NCI-H748 (cell line): ENCODE results near the gene PDE4DIP.
"Not testable (repeated sequence)": the region's sequence is repeated elsewhere in the genome, so short reads cannot be mapped to it uniquely, and the experiment has no call there.

Experiments
- DNase-seq: peaks from one replicate; lab custom pipeline; 2025; ENCODE audit not compliant: unreplicated experiment; lab: John Stamatoyannopoulos, UW

Gene PDE4DIP

GRCh38 chr1:148969126-148969525, 124.9 kb downstream of the PDE4DIP start:
- DNase-seq, result not testable (repeated sequence)

GRCh38 chr1:148975453-148975852, 131.2 kb downstream of the PDE4DIP start:
- not testable (repeated sequence) for DNase-seq

- not testable (repeated sequence) for DNase-seq
These were observed 131.8 kb downstream of the PDE4DIP start for GRCh38 chr1:148975866-148976537.

GRCh38 chr1:148977785-148978184, 133.6 kb downstream of the PDE4DIP start:
- DNase-seq, result not testable (repeated sequence)

- not testable (repeated sequence) for DNase-seq
These were observed 145.2 kb downstream of the PDE4DIP start for GRCh38 chr1:148989378-148989777.

- DNase-seq, result not testable (repeated sequence)
These were observed 146.1 kb downstream of the PDE4DIP start for GRCh38 chr1:148990233-148990788.

GRCh38 chr1:148991818-148992217, 147.6 kb downstream of the PDE4DIP start:
- not testable (repeated sequence) for DNase-seq

GRCh38 chr1:148992364-148992763, 148.1 kb downstream of the PDE4DIP start:
- DNase-seq, result not testable (repeated sequence)

GRCh38 chr1:148996449-148997224, 152.4 kb downstream of the PDE4DIP start:
- DNase-seq, result not testable (repeated sequence)

- not testable (repeated sequence) for DNase-seq
These were observed 153.2 kb downstream of the PDE4DIP start for GRCh38 chr1:148997405-148997804.

- DNase-seq, result not testable (repeated sequence)
These were observed 158.4 kb downstream of the PDE4DIP start for GRCh38 chr1:149002664-149003063.

- not testable (repeated sequence) for DNase-seq
These were observed 164.1 kb downstream of the PDE4DIP start for GRCh38 chr1:149008326-149008725.

- not testable (repeated sequence) for DNase-seq
These were observed 164.5 kb downstream of the PDE4DIP start for GRCh38 chr1:149008769-149009168.

- DNase-seq, result not testable (repeated sequence)
These were observed 165.5 kb downstream of the PDE4DIP start for GRCh38 chr1:149009761-149010160.

GRCh38 chr1:149012599-149012998, 168.4 kb downstream of the PDE4DIP start:
- not testable (repeated sequence) for DNase-seq

GRCh38 chr1:149013513-149013912, 169.3 kb downstream of the PDE4DIP start:
- not testable (repeated sequence) for DNase-seq

- DNase-seq, result not testable (repeated sequence)
These were observed 171.3 kb downstream of the PDE4DIP start for GRCh38 chr1:149015522-149015921.

- DNase-seq, result not testable (repeated sequence)
These were observed 172.4 kb downstream of the PDE4DIP start for GRCh38 chr1:149016626-149017025.

- DNase-seq, result not testable (repeated sequence)
These were observed 174.3 kb downstream of the PDE4DIP start for GRCh38 chr1:149018577-149018976.

- DNase-seq, result not testable (repeated sequence)
These were observed 180.1 kb downstream of the PDE4DIP start for GRCh38 chr1:149024327-149024726.

GRCh38 chr1:149033916-149034315, 189.7 kb downstream of the PDE4DIP start:
- DNase-seq, result not testable (repeated sequence)

- DNase-seq, result not testable (repeated sequence)
These were observed 198.8 kb downstream of the PDE4DIP start for GRCh38 chr1:149043056-149043455.
